Large intestine (tissue), 3 donors: ENCODE data around the gene ESYT2. TPM values are rescaled to one million over a fixed set of nuclear protein-coding genes. Genes with fewer than 3 reads are reported as not detected.

ENCODE experiments used
- DNase-seq, 2 donors: peaks; one replicate each; pipeline versions ENCODE4 v3.0.0 to v3.0.0-alpha.2; 2013
- H3K27ac ChIP-seq: one replicate; pipeline ENCODE4 v1.5.1; 2013; ENCODE audit warnings: low read length
- H3K27me3 ChIP-seq: 2 replicates; pipeline ENCODE4 v1.6.1; 2013; ENCODE audit warnings: low read length; ENCODE audit not compliant: control insufficient read depth, insufficient read depth
- H3K36me3 ChIP-seq: 2 replicates; pipeline ENCODE4 v1.6.1; 2013; ENCODE audit warnings: low read length; ENCODE audit not compliant: control insufficient read depth, insufficient read depth
- H3K4me1 ChIP-seq: one replicate; pipeline ENCODE4 v1.6.1; 2013; ENCODE audit warnings: low read length; ENCODE audit not compliant: control insufficient read depth, insufficient read depth
- H3K4me3 ChIP-seq: one replicate; pipeline ENCODE4 v1.5.1; 2013; ENCODE audit warnings: low read length
- H3K9me3 ChIP-seq: one replicate; pipeline ENCODE4 v1.6.1; 2013; ENCODE audit warnings: mild to moderate bottlenecking, low read depth, low read length, moderate library complexity; ENCODE audit not compliant: control insufficient read depth
- WGBS: methylation state at CpG from one replicate; pipeline ENCODE4 v1.1.5; 2013; ENCODE audit warnings: low lambda C conversion rate; ENCODE audit not compliant: insufficient coverage; 5-methylcytosine and 5-hydroxymethylcytosine counted together
- polyA plus RNA-seq: library from polyadenylated mRNA; unstranded; fragments of 120-200 nt; gene quantifications from one replicate; pipeline ENCODE4 v1.2.1, GENCODE V29; 2013

The ESYT2 gene
- polyA plus RNA-seq, 1 donor: 40.2 TPM

- Histone ChIP-seq H3K36me3 (no peaks in the 10 kb centered on the region), H3K4me3 (no peak overlapping the region), H3K27me3 (no peaks in the 10 kb centered on the region), H3K4me1 (peaks cover 35% of the 10 kb centered on the region), H3K27ac (no peak overlapping the region), H3K9me3 (no peaks in the 10 kb centered on the region)
- no peak for DNase-seq
- WGBS: 100% methylated on average over 2 of the region's 6 CpGs
Observed at GRCh38 chr7:158815800-158816128, 13.5 kb downstream of the ESYT2 start.

GRCh38 chr7:158815083-158815799 is 14.1 kb downstream of the ESYT2 start:
- Histone ChIP-seq H3K9me3 (no peaks in the 10 kb centered on the region), H3K4me1 (peaks cover 35% of the 10 kb centered on the region), H3K4me3 (no peak overlapping the region), H3K36me3 (no peaks in the 10 kb centered on the region), H3K27ac (peak overlapping the region; percentile 16), H3K27me3 (no peaks in the 10 kb centered on the region)
- no CpG with 5 or more reads among the region's 7 CpGs for WGBS
- no peak for DNase-seq

GRCh38 chr7:158814637-158815036 is 14.7 kb downstream of the ESYT2 start:
- WGBS: no CpG with 5 or more reads among the region's 2 CpGs
- no peak overlapping the region for H3K4me3 ChIP-seq
- H3K27ac ChIP-seq: peak overlapping the region; percentile 16
- peaks cover 35% of the 10 kb centered on the region for H3K4me1 ChIP-seq
- DNase-seq: peak; percentile 32 to 59
- H3K27me3 ChIP-seq: no peaks in the 10 kb centered on the region
- H3K36me3 ChIP-seq: no peaks in the 10 kb centered on the region
- no peaks in the 10 kb centered on the region for H3K9me3 ChIP-seq

GRCh38 chr7:158812684-158813083 is 16.6 kb downstream of the ESYT2 start:
- Histone ChIP-seq H3K27ac (no peak overlapping the region), H3K27me3 (no peaks in the 10 kb centered on the region), H3K4me3 (no peak overlapping the region), H3K4me1 (peaks cover 22% of the 10 kb centered on the region), H3K9me3 (peaks cover 2% of the 10 kb centered on the region), H3K36me3 (peaks cover 9% of the 10 kb centered on the region)
- 100% methylated on average over 1 of the region's 5 CpGs for WGBS
- DNase-seq: no peak

GRCh38 chr7:158811894-158812293 is 17.4 kb downstream of the ESYT2 start:
- Histone ChIP-seq H3K4me3 (no peak overlapping the region), H3K36me3 (peaks cover 10% of the 10 kb centered on the region), H3K4me1 (peaks cover 22% of the 10 kb centered on the region), H3K27ac (peak overlapping the region; percentile 47), H3K27me3 (no peaks in the 10 kb centered on the region), H3K9me3 (peaks cover 2% of the 10 kb centered on the region)
- WGBS: no CpG with 5 or more reads among the region's 5 CpGs
- no peak for DNase-seq

DNA sequence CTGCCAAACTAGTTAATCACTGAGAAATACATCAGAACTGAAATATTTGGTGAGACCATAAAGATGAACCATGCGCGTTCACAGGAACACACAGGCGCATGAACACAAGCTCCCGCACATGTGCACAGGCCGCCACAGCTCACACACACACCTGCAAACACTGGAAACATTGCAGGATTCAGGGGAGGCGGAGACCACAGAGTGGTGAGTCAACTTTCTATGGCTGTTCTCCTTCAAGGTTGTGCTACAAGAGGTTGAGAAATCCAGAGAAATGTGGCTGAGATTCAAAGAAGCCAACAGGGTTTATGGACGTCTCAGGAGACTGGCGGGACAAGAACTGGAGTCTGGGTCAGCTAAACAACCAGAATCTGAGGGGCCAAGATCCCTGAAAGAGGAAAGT is 17.8 kb downstream of the ESYT2 start:
- no peaks in the 10 kb centered on the region for H3K27me3 ChIP-seq
- peaks cover 10% of the 10 kb centered on the region for H3K36me3 ChIP-seq
- peak overlapping the region; percentile 47 for H3K27ac ChIP-seq
- DNase-seq: no peak
- peaks cover 22% of the 10 kb centered on the region for H3K4me1 ChIP-seq
- WGBS: 48% methylated on average over 2 of the region's 8 CpGs
- peaks cover 2% of the 10 kb centered on the region for H3K9me3 ChIP-seq
- no peak overlapping the region for H3K4me3 ChIP-seq

DNA sequence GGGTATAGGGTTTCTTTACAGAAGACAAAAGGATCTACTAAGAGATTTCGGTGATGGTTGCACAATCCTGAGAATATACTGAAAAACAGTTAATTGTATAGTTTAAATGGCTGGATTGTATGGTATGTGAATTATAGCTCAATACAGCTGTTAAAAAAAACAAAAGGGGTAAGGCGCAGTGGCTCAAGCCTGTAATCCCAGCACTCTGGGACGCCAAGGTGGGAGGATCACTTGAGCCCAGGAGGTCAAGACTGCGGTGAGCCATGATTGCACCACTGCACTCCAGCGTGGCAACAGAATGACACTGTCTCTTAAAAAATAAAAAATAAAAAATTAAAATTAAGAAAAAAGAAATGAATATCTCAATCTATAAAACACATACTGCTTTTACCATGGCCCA is 18.5 kb downstream of the ESYT2 start:
- no peak for DNase-seq
- 97% methylated on average over 5 of the region's 5 CpGs for WGBS
- no peaks in the 10 kb centered on the region for H3K27me3 ChIP-seq
- H3K4me1 ChIP-seq: peaks cover 18% of the 10 kb centered on the region
- H3K9me3 ChIP-seq: peaks cover 2% of the 10 kb centered on the region
- H3K4me3 ChIP-seq: no peak overlapping the region
- H3K36me3 ChIP-seq: peaks cover 12% of the 10 kb centered on the region
- H3K27ac ChIP-seq: no peak overlapping the region

GRCh38 chr7:158809596-158809995 is 19.7 kb downstream of the ESYT2 start:
- Histone ChIP-seq H3K9me3 (peaks cover 2% of the 10 kb centered on the region), H3K4me1 (peaks cover 13% of the 10 kb centered on the region), H3K36me3 (peaks cover 12% of the 10 kb centered on the region), H3K4me3 (no peak overlapping the region), H3K27ac (no peak overlapping the region), H3K27me3 (no peaks in the 10 kb centered on the region)
- no peak for DNase-seq
- WGBS: 100% methylated on average over 1 of the region's 1 CpG

- no peak overlapping the region for H3K4me3 ChIP-seq
- H3K36me3 ChIP-seq: peaks cover 12% of the 10 kb centered on the region
- no peak overlapping the region for H3K27ac ChIP-seq
- DNase-seq: no peak
- no CpG with 5 or more reads among the region's 18 CpGs for WGBS
- H3K9me3 ChIP-seq: peaks cover 11% of the 10 kb centered on the region
- H3K4me1 ChIP-seq: peaks cover 10% of the 10 kb centered on the region
- no peaks in the 10 kb centered on the region for H3K27me3 ChIP-seq
Observed at GRCh38 chr7:158808126-158808525, 21.2 kb downstream of the ESYT2 start.

DNA sequence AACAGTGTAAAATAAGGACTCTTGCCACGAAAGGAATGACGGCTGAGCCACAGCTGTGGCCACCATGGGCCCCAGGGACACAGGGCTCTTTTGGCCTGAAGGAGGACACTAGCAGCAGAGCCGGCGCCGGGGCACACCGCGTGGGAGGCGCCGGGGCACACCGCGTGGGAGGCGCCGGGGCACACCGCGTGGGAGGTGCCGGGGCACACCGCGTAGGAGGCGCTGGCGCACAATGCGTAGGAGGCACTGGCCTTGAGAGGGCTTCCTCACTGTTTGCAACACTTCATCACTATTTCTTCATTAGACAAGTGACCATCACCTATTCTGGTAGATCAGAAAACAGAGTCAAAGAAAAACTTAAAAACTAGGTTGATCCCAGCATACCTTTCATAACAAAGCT is 23.4 kb downstream of the ESYT2 start:
- H3K4me1 ChIP-seq: no peaks in the 10 kb centered on the region
- H3K27ac ChIP-seq: no peak overlapping the region
- no peak overlapping the region for H3K4me3 ChIP-seq
- H3K36me3 ChIP-seq: peaks cover 12% of the 10 kb centered on the region
- no peaks in the 10 kb centered on the region for H3K27me3 ChIP-seq
- no CpG with 5 or more reads among the region's 21 CpGs for WGBS
- DNase-seq: no peak
- H3K9me3 ChIP-seq: peaks cover 11% of the 10 kb centered on the region

DNA sequence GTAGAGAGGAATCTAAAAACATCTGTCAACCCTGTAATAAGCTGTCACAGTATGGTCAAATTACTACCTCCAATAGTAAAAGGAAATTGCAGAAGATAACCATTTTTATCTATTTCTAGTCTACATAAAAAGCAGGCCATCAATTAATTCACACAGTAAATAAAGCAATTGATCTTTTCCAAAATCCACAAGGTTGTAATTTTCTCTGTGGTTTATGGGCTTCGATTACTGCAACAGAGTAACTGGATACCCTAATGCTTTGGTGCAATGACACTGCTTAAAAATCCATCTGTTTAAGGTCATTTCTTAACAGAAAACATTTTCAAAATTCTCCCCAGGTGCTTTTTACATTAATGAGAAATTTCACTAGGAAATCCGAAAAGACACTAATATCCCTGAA is 23.9 kb downstream of the ESYT2 start:
- Histone ChIP-seq H3K27ac (no peak overlapping the region), H3K27me3 (no peaks in the 10 kb centered on the region), H3K4me3 (no peak overlapping the region), H3K36me3 (peaks cover 12% of the 10 kb centered on the region), H3K9me3 (peaks cover 11% of the 10 kb centered on the region), H3K4me1 (no peaks in the 10 kb centered on the region)
- 100% methylated on average over 1 of the region's 2 CpGs for WGBS
- no peak for DNase-seq
